ENCODE results near the gene DNAI4. TPM values are rescaled to one million over a fixed set of nuclear protein-coding genes. Genes with fewer than 3 reads are reported as not detected.

DNAI4 gene
- total RNA-seq, 2 experiments from 2014 or later: 1.9 to 10.2 TPM

DNA sequence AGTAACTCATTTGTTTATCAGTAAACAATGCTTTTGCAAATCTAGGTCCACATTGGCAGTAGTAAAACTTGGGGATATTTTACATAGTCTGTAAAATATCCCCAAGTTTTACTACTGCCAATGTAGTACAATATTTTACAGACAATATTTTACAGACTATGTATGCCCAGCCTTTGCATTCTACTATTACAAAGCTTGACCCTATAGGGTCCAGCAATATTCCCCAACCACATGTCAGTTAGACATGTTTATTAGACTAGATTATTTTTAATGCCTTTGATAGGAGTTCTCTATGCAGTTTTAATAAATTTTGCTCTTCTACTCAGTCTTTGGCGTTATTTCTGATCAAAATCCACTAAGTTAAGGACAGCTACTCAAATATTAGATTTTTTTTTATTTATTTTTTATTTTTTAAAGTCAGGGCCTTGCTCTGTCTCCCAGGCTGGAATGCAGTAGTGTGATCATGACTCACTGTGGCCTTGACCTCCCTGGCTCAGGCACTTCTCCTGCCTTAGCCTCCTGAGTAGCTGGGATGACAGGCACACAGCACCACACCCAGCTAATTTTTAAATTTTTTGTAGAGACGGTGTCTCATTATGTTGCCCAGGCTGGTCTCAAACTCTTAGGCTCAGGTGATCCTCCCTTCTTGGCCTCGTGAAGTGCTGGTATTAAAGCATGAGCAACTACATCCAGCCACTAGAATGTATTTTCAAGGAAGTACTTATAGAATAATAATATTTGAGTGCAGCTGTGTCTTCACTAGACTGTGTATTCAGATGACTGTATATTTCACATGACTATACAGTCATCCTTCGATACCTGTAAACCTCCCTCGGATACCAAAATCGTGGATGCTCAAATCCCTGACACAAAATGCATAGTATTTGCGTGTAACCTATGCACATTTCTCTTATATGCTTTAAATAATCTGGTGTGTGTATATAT lies 19.9 kb upstream of the DNAI4 start:
- ChIA-PET POLR2A (interaction anchor here (0.6 to 1.1 kb wide), 9 partner anchors 11 to 170 kb away, joined by 3 to 4 read pairs (median 3); no protein-coding TSS in a partner anchor), CTCF (ENCODE audit: unreplicated experiment) (no interaction called here)
- TF ChIP-seq EZH2phosphoT487 (IDR thresholded peaks at IDR 0.05; ENCODE audit: borderline replicate concordance, low read depth, low read length) (no peak), CTCF (conservative IDR thresholded peaks at IDR 0.05; ENCODE audit: low read length) (no peak)
- Histone ChIP-seq H2AFZ (ENCODE audit: low read length) (no peak overlapping the region), H3K4me3 (ENCODE audit: low read depth, low read length, poor library complexity, severe bottlenecking) (no peak overlapping the region), H4K20me1 (ENCODE audit: insufficient read depth, low read length) (0 out of 2 replicates have a peak, but pooled peaks cover 2% of the 10 kb centered on the region), H3K9me3 (ENCODE audit: low read length) (no peaks in the 10 kb centered on the region), H3K4me1 (ENCODE audit: insufficient read depth, low read length, poor library complexity, severe bottlenecking) (no peaks in the 10 kb centered on the region), H3K9me2 (ENCODE audit: insufficient read depth, low read length) (no peaks in the 10 kb centered on the region), H3K27ac (ENCODE audit: low read depth, low read length, poor library complexity, severe bottlenecking) (no peak overlapping the region), H3K4me2 (ENCODE audit: low read length) (no peak overlapping the region), H3K36me3 (ENCODE audit: insufficient read depth, low read length) (peaks cover 98% of the 10 kb centered on the region), H3K79me2 (ENCODE audit: insufficient read depth, low read depth, low read length) (peaks cover 87% of the 10 kb centered on the region)
- no TSS peak for BruUV-seq (replicated peaks)
- no peak for DNase-seq (ENCODE audit: low spot score)
- intact Hi-C loops (cut with micrococcal nuclease; ENCODE audit: unreplicated experiment): no loop called here

- H3K79me2 ChIP-seq (ENCODE audit: insufficient read depth, low read depth, low read length): peaks cover 89% of the 10 kb centered on the region
- H2AFZ ChIP-seq (ENCODE audit: low read length): no peak overlapping the region
- H4K20me1 ChIP-seq (ENCODE audit: insufficient read depth, low read length): 0 out of 2 replicates have a peak, but pooled peaks cover 9% of the 10 kb centered on the region
- POLR2A ChIA-PET: interaction anchor here (0.9 to 1.1 kb wide), 3 partner anchors 14 to 38 kb away, joined by 3 to 4 read pairs (median 3); no protein-coding TSS in a partner anchor
- H3K36me3 ChIP-seq (ENCODE audit: insufficient read depth, low read length): peaks cover 97% of the 10 kb centered on the region
- no peak overlapping the region for H3K27ac ChIP-seq (ENCODE audit: low read depth, low read length, poor library complexity, severe bottlenecking)
- BruUV-seq (replicated peaks): no TSS peak
- H3K9me2 ChIP-seq (ENCODE audit: insufficient read depth, low read length): no peaks in the 10 kb centered on the region
- intact Hi-C loops (cut with micrococcal nuclease; ENCODE audit: unreplicated experiment): no loop called here
- H3K9me3 ChIP-seq (ENCODE audit: low read length): no peaks in the 10 kb centered on the region
- no peak overlapping the region for H3K4me2 ChIP-seq (ENCODE audit: low read length)
- H3K4me3 ChIP-seq (ENCODE audit: low read depth, low read length, poor library complexity, severe bottlenecking): no peak overlapping the region
- peaks cover 7% of the 10 kb centered on the region for H3K4me1 ChIP-seq (ENCODE audit: insufficient read depth, low read length, poor library complexity, severe bottlenecking)
- CTCF ChIA-PET (ENCODE audit: unreplicated experiment): no interaction called here
- TF ChIP-seq EZH2phosphoT487 (IDR thresholded peaks at IDR 0.05; ENCODE audit: borderline replicate concordance, low read depth, low read length): no peak
- no peak for TF ChIP-seq CTCF (conservative IDR thresholded peaks at IDR 0.05; ENCODE audit: low read length)
- DNase-seq (ENCODE audit: low spot score): no peak
Measured at GRCh38 chr1:66943361-66943969, 18.8 kb upstream of the DNAI4 start.
